ENCODE results near the gene FGF6.
"Not testable (repeated sequence)": the region's sequence is repeated elsewhere in the genome, so short reads cannot be mapped to it uniquely, and the experiment has no call there.

FGF6 gene

DNA sequence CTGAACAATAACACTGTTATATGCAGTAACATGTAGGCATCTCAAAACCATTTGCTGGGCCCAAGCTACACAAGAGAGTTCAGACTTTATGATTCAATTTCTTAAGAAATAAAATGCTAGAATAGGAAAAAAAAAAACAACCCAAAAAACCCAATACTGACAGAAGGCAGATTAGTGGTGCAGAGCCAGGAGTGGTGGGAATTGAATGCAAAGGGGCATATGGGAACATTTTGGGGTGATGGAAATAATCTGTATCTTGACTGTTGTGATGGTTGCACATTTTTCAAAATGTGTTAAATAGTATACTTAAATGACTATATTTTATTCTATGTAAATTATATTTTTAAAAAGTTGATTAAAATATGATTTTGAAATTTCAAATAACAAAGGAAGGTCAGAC, 23.4 kb upstream of the FGF6 start:
- H3K27me3 Mint-ChIP-seq (ENCODE audit: low read depth, poor library complexity) = peaks cover 9% of the 10 kb centered on the region
- H3K36me3 Mint-ChIP-seq (ENCODE audit: low read depth) = no peaks in the 10 kb centered on the region
- H3K9me3 Mint-ChIP-seq = no peaks in the 10 kb centered on the region
- TF ChIP-seq, protein P1, sequence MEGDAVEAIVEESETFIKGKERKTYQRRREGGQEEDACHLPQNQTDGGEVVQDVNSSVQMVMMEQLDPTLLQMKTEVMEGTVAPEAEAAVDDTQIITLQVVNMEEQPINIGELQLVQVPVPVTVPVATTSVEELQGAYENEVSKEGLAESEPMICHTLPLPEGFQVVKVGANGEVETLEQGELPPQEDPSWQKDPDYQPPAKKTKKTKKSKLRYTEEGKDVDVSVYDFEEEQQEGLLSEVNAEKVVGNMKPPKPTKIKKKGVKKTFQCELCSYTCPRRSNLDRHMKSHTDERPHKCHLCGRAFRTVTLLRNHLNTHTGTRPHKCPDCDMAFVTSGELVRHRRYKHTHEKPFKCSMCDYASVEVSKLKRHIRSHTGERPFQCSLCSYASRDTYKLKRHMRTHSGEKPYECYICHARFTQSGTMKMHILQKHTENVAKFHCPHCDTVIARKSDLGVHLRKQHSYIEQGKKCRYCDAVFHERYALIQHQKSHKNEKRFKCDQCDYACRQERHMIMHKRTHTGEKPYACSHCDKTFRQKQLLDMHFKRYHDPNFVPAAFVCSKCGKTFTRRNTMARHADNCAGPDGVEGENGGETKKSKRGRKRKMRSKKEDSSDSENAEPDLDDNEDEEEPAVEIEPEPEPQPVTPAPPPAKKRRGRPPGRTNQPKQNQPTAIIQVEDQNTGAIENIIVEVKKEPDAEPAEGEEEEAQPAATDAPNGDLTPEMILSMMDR (IDR thresholded peaks at IDR 0.05) = no peak
- no peaks in the 10 kb centered on the region for H3K4me1 Mint-ChIP-seq
- DNase-seq = no peak
- H3K27ac Mint-ChIP-seq = no peak overlapping the region
- H3K4me3 Mint-ChIP-seq = no peak overlapping the region

DNA sequence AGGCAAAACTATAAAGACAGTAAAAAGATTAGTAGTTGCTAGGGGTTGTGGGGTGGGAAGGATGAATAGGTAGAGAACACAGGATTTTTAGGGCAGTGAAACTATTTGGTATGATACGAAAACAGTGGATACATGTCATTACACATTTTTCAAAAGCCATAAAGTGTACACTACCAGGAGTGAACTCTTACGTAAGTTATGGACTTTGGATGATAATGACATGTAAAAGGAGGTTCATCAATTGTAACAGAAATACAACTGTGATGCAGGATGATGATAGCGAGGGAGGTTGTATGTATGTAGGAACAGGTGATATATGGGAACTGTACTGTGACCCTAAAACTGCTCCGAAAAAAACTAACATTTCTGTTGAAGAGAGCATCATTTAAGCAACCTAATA, 15.1 kb upstream of the FGF6 start:
- TF ChIP-seq, protein P1 (IDR thresholded peaks at IDR 0.05) = no peak
- H3K27ac Mint-ChIP-seq = no peak overlapping the region
- H3K4me1 Mint-ChIP-seq = no peaks in the 10 kb centered on the region

DNA sequence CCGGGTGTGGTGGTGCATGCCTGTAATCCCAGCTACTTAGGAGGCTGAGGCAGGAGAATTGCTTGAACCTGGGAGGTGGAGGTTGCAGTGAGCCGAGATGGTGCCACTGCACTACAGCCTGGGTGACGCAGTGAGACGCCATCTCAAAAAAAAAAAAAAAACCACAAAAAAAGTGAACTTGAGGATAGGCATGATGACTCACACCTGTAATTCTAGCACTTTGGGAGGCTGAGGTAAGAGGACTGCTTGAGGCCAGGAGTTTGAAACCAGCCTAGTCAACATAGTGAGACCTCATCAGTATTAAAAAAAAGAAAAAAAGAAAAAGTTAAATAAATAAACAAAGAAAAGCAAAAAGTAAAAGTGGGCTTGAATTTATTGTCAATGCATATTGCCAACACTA, 10.2 kb upstream of the FGF6 start:
- DNase-seq; H3K4me1 Mint-ChIP-seq; H3K27me3 Mint-ChIP-seq (ENCODE audit: low read depth, poor library complexity); H3K4me3 Mint-ChIP-seq; H3K27ac Mint-ChIP-seq: not testable (repeated sequence)
- Mint-ChIP-seq H3K9me3 (peaks cover 33% of the 10 kb centered on the region), H3K36me3 (ENCODE audit: low read depth) (peaks cover 22% of the 10 kb centered on the region)

More for the DNA sequence above, 15.1 kb upstream of the FGF6 start:
- Mint-ChIP-seq H3K36me3 (ENCODE audit: low read depth) (no peaks in the 10 kb centered on the region), H3K9me3 (peaks cover 8% of the 10 kb centered on the region), H3K27me3 (ENCODE audit: low read depth, poor library complexity) (peaks cover 2% of the 10 kb centered on the region), H3K4me3 (no peak overlapping the region)
- no peak for DNase-seq

DNA sequence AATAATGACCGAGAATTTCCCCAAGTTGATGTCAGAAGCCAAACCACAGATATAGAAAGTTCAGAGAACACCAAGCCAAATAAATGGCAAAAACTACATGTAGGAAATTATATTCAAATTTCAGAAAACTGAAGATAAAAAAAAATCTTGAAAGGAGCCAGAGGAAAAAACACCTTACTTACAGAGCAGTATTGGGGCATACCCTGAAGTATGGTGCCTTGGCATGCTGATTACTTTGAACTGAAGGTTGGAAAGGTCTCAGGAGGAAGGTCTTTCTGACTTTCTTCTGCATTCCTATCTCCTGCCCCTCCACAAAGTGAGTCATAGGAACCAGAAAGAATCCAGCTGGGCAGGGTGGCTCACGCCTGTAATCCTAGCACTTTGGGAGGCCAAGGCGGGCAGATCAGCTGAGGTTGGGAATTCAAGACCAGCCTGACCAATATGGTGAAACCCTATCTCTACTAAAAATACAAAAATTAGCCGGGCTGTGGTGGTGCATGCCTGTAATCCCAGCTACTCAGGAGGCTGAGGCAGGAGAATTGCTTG, 8.8 kb upstream of the FGF6 start:
- Mint-ChIP-seq H3K36me3 (ENCODE audit: low read depth) (peaks cover 22% of the 10 kb centered on the region), H3K4me1 (peaks cover 22% of the 10 kb centered on the region), H3K9me3 (peaks cover 32% of the 10 kb centered on the region), H3K27me3 (ENCODE audit: low read depth, poor library complexity) (peaks cover 6% of the 10 kb centered on the region), H3K4me3 (no peak overlapping the region), H3K27ac (no peak overlapping the region)
- TF ChIP-seq, protein P1 (IDR thresholded peaks at IDR 0.05) = no peak
- no peak for DNase-seq

DNA sequence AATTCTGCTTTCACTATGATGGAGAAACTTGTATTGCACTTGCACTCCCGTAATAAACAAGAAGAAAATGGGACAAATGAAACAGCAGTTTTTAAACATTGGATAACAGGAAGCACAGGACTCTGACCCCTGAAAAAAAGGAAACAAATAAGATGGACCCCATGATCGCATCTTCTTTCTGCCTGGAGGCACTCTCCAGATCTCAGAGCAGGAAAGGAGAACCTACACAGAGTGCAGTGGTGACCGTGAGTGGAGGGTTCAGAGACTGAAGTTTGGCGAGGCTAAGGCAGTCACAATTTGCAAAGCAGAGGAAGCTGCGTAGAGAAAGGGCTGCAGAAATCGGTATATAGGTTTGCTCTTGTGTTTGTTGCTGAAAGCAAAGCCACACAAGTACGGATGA, 6.1 kb upstream of the FGF6 start:
- Mint-ChIP-seq H3K4me1 (peaks cover 30% of the 10 kb centered on the region), H3K4me3 (no peak overlapping the region), H3K27me3 (ENCODE audit: low read depth, poor library complexity) (peaks cover 3% of the 10 kb centered on the region), H3K9me3 (peaks cover 32% of the 10 kb centered on the region), H3K36me3 (ENCODE audit: low read depth) (peaks cover 22% of the 10 kb centered on the region), H3K27ac (no peak overlapping the region)
- no peak for DNase-seq
- TF ChIP-seq, protein P1 (IDR thresholded peaks at IDR 0.05) = no peak

DNA sequence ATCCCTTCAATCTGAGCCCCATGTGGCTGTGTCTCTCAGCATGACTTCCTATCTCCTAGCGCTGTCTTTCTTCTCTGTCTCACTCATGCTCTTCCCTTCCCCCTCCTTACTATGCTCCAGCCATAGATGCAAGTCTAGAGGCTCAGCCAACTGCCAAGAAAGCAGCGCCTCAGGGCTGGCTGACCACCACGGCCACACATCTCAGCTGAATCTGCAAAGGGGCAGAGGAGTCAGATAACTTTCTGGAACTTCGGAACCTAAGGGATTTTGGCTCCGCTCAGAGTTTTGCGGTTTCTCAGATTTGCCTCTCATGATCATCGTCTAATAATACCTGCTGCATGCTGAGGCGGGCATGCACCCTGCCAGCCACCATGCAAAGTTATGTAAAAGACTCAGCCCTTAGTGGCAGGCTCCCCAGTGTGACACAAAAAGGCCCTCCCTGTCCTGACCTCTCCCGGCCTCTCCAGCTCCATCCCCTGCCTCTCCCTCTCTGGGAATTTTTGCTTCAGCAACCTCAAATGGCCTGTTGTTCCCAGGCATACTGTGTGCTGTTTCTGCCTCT, 5.0 kb upstream of the FGF6 start:
- TF ChIP-seq, protein P1 (IDR thresholded peaks at IDR 0.05) = no peak
- H3K4me1 Mint-ChIP-seq = peaks cover 34% of the 10 kb centered on the region
- no peak for DNase-seq
- peaks cover 32% of the 10 kb centered on the region for H3K9me3 Mint-ChIP-seq
- H3K4me3 Mint-ChIP-seq = peak overlapping the region; percentile 12
- H3K27ac Mint-ChIP-seq = peak overlapping the region; percentile 11
- peaks cover 3% of the 10 kb centered on the region for H3K27me3 Mint-ChIP-seq (ENCODE audit: low read depth, poor library complexity)
- peaks cover 22% of the 10 kb centered on the region for H3K36me3 Mint-ChIP-seq (ENCODE audit: low read depth)
